NCI-H446 treated with DMSO at 0.1 percent for 48 hours (cell line): ENCODE measurements around the gene EP400.
"Not testable (repeated sequence)": the region's sequence is repeated elsewhere in the genome, so short reads cannot be mapped to it uniquely, and the experiment has no call there.

Experiments
- DNase-seq: peaks from one replicate; lab custom pipeline; 2025; lab: John Stamatoyannopoulos, UW

EP400 gene

GRCh38 chr12:131948713-131949430 lies 870 bp upstream of the EP400 start:
- DNase-seq: not testable (repeated sequence)

DNA sequence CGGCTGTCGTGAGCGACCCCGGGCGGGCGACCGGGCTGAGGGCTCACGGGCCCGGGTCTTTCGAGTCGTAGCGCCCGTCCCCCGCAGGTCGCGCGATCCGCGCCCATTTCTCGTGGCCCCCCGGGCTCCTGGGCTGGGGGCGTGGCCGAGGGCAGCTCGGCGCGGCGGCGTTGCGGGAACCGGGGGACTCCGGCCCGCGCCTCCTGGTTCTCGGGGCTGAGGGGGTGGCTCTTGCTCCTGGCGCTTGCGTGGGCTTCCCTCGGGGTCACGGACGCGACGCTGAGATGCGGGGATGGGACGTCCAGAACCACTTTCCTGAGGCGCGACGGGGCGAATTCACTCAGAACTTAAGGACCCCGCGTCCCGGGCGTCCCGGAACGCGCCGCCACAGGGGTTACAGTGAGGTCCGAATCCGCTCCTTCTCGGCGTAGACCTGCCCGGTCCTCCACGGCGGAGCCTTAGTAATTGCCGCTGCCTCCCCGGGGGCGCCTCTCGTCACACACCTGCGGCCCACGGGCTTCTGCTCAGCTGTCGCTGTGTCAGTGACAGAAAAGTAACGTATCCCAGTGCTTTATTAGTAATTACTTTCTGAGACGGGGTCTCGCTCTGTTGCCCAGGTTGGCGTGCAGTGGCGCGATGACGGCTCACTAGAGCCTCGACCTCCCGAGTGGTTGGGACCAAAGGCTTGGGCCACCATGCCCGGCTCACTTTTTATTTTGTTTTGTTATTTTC lies 606 bp downstream of the EP400 start:
- no peak for DNase-seq

GRCh38 chr12:131953810-131954209 lies 4.1 kb downstream of the EP400 start:
- DNase-seq: not testable (repeated sequence)

DNA sequence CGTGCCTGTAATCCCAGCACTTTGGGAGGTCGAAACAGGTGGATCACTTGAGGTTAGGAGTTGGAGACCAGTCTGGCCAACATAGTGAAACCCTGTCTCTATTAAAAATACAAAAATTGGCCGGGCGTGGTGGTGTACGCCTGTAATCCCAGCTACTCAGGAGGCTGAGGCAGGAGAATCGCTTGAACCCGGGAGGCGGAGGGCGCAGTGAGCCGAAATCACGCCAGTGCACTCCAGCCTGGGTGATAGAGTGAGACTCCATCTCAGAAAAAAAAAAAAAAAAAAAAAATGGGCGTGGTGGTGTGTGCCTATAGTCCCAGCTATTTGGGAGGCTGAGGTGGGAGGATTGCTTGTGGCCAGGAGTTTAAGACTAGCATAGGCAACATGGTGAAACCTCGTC lies 4.7 kb downstream of the EP400 start:
- not testable (repeated sequence) for DNase-seq

- no peak for DNase-seq
Observed at GRCh38 chr12:131959116-131959515, 9.4 kb downstream of the EP400 start.

- no peak for DNase-seq
Observed at GRCh38 chr12:131959641-131960589, 10.2 kb downstream of the EP400 start.

DNA sequence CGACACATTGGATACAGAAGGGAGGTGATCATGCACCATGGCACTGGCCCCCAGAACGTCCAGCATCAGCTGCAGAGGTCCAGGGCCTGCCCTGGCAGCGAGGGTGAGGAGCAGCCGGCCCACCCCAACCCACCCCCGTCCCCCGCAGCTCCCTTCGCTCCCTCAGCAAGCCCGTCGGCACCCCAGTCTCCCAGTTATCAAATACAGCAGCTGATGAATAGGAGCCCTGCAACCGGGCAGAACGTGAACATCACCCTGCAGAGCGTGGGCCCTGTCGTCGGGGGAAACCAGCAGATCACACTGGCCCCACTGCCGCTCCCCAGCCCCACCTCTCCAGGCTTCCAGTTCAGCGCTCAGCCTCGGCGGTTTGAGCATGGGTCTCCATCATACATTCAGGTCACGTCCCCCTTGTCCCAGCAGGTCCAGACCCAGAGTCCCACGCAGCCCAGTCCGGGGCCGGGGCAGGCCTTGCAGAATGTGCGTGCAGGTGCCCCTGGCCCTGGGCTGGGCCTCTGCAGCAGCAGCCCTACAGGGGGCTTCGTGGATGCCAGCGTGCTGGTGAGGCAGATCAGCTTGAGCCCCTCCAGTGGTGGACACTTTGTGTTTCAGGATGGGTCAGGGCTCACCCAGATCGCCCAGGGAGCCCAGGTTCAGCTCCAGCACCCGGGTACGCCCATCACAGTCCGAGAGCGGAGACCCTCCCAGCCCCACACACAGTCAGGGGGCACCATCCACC lies 11.0 kb downstream of the EP400 start:
- DNase-seq: not testable (repeated sequence)

- DNase-seq: not testable (repeated sequence)
Observed at GRCh38 chr12:131961328-131961727, 11.6 kb downstream of the EP400 start.

DNA sequence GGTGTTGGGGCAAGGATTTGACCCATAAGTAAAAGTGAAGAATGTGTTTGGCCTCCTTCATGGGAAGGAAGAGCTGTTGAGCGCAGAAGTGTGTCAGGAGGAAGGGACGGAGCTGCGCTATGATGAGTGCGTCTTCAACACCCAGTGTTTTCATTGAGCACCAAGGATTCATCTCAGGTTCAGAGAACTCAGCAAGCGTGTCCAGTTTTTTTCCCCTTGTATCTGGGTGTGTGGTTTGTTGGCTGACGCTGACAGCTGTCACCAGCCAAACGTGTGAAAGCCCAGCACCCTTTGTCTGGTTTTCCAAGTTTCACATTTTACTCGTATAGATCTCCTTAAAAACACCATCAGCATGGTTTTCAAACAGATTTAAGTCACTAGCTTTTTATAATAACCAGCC lies 12.3 kb downstream of the EP400 start:
- no peak for DNase-seq

GRCh38 chr12:131963381-131963780 lies 13.6 kb downstream of the EP400 start:
- no peak for DNase-seq

- DNase-seq: no peak
Observed at GRCh38 chr12:131965073-131965472, 15.3 kb downstream of the EP400 start.

DNA sequence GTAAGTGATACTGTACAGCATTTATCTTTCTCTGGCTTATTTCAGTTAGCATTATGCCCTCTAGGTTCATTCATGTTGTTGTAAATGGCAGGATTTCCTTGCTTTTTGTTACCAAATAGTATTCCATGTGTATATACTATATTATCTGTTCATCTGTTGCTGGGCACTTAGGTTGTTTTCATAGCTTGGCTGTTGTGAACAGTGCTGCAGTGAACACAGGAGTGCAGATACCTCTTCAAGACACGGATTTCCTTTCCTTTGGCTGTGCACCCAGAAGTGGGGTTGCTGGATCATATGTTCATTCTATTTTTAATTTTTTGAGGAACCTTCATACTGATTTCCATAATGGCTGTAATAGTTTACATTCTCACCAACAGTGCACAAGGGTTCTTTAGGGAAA lies 21.5 kb downstream of the EP400 start:
- no peak for DNase-seq

GRCh38 chr12:131975228-131975627 lies 25.5 kb downstream of the EP400 start:
- no peak for DNase-seq

DNA sequence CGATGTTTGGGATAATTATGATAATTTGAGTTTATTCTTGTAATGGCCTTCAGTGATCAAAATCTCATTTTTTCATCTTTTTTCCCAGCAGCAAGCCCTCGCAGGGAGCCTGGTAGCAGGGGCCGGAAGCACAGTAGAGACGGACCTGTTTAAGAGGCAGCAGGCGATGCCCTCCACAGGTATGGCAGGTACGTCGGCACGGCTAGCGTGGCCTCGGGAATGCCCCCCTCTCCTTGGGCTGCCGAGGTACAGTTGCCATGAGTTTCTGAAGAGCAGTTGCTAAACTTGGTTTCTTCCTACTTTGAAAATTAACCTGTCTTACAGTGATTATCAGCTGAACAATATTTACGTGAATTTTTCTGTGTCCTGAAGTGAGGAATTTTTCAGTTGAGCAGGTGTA lies 29.9 kb downstream of the EP400 start:
- DNase-seq: no peak

- no peak for DNase-seq
Observed at GRCh38 chr12:131980263-131980662, 30.5 kb downstream of the EP400 start.

DNA sequence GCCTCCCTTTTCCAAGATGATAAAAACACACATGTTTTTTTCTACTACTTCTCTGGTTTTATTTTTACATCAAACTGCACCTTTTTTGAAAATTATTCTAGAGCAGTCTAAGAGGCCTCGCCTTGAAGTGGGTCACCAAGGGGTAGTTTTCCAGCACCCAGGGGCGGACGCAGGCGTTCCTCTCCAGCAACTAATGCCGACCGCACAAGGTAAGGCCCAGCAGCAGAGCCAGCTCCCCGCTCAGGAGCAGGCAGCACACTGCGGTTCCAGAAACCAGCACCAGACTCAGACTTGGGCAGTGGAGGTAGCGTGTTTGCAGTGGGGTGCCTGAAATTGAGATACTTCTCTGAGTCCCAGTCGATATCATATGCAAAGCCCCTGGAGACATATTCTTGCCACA lies 31.6 kb downstream of the EP400 start:
- no peak for DNase-seq

DNA sequence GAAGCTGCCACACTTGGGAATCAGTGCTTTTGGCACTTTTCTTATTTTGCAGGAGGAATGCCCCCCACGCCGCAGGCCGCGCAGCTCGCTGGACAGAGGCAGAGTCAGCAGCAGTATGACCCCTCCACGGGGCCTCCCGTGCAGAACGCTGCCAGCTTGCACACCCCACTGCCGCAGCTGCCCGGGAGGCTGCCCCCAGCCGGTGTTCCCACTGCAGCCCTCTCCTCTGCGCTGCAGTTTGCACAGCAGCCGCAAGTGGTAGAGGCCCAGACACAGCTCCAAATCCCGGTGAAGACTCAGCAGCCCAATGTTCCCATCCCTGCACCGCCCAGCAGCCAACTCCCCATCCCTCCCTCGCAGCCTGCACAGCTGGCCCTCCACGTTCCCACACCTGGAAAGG lies 32.3 kb downstream of the EP400 start:
- DNase-seq: no peak

- no peak for DNase-seq
Observed at GRCh38 chr12:131983026-131983425, 33.3 kb downstream of the EP400 start.

DNA sequence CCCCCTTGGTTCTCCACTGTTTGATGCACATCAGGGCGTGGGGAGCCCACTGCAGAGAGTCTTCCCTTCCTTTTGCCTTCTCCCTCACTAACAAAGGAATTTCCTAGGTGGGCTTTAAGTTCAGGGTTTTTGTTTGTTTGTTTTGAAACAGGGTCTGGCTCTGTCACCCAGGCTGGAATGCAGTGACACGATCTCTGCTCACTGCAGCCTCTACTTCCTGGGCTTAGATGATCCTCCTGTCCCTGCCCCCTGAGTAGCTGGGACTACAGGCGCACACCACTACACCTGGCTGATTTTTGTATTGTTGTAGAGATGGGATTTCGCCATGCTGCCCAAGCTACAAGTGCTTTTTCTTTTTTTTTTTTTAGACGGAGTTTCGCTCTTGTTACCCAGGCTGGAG lies 33.8 kb downstream of the EP400 start:
- no peak for DNase-seq

DNA sequence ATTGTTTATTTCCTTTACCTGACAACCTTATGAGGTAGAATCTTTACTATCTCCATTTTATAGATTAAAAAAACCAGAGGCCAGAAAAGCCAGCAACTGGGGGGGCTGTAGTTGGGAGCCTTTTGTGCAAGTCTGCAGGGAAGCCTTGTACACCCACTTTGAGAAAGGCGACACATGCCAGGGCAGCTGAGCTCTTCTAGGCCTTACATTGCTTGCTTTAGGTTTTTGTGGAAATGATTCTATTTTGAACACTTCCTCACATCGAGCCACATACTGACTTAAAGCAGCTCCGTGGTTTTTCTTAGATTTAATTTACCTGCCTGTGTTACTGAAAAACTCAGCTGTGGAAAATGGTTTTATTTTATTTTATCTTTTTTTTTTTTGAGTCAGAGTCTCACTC lies 34.6 kb downstream of the EP400 start:
- no peak for DNase-seq

DNA sequence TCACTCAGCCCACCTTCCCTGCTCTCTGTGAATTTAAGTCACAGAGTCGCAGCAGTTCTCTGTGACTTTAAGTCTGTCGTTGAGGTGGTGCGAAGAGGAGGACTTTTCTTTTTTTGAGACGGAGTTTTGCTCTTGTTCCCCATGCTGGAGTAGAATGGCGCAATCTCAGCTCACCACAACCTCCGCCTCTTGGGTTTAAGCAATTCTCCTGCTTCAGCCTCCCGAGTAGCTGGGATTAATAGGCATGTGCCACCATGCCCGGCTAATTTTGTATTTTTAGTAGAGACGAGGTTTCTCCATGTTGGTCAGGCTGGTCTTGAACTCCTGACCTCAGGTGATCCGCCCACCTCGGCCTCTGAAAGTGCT lies 35.8 kb downstream of the EP400 start:
- not testable (repeated sequence) for DNase-seq

DNA sequence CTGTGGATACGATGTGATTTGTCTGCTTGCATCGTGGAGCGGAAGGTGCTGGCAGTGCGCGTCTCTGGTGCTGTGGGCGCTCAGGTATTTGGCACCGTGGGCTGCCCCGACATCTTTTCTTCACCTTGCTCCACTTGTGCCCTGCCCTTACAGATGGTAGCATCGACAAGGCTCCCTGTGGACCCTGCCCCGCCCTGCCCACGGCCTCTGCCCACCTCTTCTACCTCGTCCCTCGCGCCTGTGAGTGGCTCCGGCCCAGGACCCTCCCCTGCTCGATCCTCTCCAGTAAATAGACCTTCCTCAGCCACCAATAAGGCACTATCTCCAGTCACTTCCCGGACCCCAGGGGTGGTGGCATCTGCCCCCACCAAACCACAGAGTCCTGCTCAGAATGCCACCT lies 36.6 kb downstream of the EP400 start:
- DNase-seq: no peak
